GDM1 (cell line): ENCODE measurements around the gene RNF13.
"Not testable (repeated sequence)": the region's sequence is repeated elsewhere in the genome, so short reads cannot be mapped to it uniquely, and the experiment has no call there.

Source experiments
- DNase-seq: peaks from one replicate; lab custom pipeline; 2025; lab: John Stamatoyannopoulos, UW

RNF13 gene

GRCh38 chr3:149839896-149840295 lies 26.9 kb downstream of the RNF13 start:
- no peak for DNase-seq

DNA sequence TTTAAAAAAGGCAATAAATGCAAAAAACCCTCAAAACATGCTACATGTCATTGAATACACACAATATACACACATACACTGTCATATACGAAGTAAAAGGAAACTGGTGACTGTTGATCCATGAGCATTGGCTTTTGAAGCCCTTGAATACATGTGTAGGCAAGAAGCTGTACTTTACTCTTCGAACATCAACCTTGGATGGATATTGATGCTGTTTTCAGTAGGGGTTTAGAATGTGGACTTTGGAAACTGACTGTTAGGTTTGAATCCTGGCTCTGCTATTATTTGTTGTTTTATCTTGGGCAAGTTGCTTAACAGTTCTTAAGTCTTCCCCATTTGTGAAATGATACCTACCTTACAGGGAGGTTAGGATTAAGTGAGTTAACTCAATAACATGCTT lies 30.5 kb downstream of the RNF13 start:
- DNase-seq: no peak

- DNase-seq: no peak
Observed at GRCh38 chr3:149844091-149844490, 31.1 kb downstream of the RNF13 start.

GRCh38 chr3:149845570-149846244 lies 32.7 kb downstream of the RNF13 start:
- no peak for DNase-seq

- no peak for DNase-seq
Observed at GRCh38 chr3:149848238-149848637, 35.2 kb downstream of the RNF13 start.

DNA sequence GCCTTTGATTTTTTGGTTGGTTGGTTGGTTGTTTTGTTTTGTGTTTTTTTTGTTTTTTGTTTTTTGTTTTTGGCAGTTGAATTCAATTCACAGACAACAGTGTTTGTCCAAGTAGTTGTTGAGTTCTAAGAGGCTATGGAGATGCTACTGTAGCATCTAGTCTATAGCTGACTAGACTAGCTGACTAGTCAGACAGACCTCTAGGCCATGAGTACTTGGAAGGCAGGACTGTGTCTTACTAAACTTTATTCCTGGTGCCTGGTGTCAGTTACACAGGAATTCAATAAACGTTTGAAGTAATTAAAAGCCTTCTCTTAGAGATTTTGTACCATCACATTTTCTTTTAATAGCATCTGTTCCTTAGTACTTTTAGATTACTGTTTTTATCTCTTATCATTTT lies 35.7 kb downstream of the RNF13 start:
- no peak for DNase-seq

DNA sequence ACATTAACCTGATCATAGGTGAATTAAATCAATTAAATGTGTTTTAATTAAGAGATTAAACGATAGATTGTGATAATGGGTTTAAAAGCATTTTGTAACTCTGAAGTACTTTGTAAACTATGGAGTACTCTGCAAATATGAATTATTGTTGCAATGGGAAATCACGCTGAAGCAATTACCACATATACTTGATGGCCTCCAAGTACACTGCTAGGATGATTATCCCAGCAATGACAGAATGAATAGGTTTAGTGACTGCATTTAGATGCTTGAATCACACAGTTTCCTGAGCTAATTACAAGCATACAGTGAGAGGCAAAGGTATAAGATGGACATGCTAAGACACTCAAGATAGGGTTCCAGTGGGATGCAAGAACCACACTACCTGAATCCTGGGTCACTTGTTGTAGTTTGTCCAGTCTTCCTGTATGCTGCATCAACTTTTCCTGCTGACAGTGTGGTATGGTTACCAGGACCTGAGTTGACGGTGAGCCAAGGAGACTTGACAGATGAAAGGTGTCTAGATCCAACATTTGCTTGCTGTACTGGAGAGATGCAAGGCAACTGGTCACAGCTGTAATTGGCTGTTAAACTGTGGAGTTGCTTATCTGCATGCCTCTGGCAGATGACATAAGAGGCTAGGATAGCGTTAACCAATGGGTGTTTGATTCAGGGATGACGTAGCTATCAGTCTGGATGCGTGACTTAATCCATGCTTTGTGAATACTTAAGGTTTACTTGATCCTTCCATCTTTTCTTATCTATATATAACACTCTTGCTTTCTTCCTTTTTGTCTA lies 38.0 kb downstream of the RNF13 start:
- no peak for DNase-seq

GRCh38 chr3:149858911-149859310 lies 45.9 kb downstream of the RNF13 start:
- no peak for DNase-seq

GRCh38 chr3:149860881-149861280 lies 47.9 kb downstream of the RNF13 start:
- no peak for DNase-seq

- no peak for DNase-seq
Observed at GRCh38 chr3:149867563-149867962, 54.5 kb downstream of the RNF13 start.

DNA sequence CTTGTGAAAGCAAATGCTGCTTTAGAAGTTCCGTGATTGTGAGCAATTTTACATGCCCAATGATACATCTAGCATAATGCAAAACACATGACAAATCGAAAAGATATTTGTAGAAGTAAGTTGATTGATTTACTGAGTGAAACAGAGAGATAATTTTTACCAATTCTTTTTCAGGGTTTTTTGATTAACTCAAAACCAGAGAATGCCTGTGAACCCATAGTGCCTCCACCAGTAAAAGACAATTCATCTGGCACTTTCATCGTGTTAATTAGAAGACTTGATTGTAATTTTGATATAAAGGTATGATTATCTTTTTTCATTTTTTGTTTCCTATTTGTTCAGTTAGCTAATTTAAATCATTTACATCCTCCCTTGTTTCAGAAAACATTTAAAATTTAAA lies 58.8 kb downstream of the RNF13 start:
- DNase-seq: no peak

- no peak for DNase-seq
Observed at GRCh38 chr3:149872589-149872988, 59.6 kb downstream of the RNF13 start.

DNA sequence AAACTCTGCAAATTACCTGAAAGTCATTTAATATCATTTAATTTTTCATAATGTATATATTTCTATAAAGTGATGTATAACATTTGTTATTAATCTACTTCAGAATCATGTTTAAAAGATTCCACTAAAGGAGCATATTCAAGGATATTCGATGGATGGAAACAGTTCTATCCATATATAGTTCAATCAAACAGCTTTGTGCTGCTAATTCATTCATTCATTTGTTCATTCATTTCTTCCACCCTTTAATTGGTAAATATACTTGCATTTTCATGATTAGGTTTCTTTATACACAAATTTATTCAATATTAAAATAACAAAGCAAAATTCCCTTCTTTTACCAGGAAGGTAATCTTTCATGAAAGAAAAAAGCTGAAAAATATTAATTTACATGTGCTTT lies 64.7 kb downstream of the RNF13 start:
- DNase-seq: no peak

- DNase-seq: peak; percentile 55
Observed at GRCh38 chr3:149879872-149880271, 66.9 kb downstream of the RNF13 start.

DNA sequence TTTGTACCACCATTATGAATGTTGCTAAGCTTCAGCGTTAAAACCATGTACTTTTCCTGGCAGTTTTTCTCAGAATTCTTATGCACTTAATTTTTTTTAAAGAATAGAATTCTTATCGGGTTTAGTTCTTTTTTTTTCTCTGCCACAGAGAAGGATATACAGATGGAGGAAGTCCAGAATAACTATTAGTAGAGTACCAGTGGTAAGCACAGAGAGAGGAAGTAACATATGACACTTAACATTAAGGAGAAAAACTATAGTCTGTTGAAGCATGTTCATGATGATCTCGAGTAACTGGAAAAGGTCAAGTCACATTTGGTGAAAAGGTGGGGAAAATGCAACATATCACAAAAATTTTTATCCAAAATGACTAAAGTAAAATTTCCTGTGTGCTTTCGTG lies 68.9 kb downstream of the RNF13 start:
- no peak for DNase-seq

- no peak for DNase-seq
Observed at GRCh38 chr3:149883134-149883533, 70.1 kb downstream of the RNF13 start.

DNA sequence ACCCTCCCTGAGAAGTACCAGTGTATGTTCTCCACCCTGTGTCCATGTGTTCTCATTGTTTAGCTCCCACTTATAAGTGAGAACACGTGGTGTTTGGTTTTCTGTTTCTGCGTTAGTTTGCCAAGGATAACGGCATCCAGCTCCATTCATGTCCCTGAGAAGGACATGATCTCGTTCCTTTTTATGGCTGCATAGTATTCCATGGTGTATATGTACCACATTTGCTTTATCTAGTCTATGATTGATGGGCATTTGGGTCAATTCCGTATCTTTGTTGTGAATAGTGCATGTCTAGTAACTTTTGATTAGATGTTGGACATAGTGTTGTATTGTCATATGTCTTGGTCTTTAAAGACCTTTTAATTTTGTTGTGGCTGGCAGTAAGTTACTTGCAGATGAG lies 70.8 kb downstream of the RNF13 start:
- DNase-seq: not testable (repeated sequence)

DNA sequence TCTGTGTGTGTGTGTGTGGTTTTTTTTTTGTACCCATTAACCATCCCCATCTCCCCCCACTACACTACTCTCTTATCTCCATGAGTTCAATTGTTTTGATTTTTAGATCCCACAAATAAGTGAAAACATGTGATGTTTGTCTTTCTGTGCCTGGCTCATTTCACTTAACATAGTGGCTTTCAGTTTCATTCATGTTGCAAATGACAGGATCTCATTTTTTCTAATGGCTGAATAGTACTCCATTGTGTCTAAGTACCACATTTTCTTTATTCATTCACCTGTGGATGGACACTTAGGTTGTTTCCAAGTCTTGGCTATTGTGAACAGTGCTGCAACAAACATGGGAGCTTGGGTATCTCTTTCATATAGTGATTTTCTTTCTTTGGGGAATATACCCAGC lies 71.8 kb downstream of the RNF13 start:
- DNase-seq: not testable (repeated sequence)

DNA sequence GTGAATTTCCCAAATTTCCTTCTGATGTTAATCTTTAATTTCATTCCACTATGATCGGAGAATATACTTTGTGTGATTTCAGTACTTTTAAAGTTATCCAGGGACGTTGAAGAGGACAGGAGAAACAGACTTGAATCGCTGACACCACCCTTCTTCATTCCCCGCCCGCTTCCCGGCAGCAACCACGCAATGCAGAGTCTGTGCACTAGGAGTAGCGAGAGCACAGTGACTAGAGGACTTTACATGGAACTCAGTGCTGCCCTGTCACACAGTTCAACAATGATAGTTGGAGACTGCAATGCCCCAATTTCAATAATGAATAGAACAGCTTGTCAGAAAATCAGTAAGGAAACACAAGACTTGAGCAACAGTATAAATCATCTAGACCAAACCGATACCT lies 73.9 kb downstream of the RNF13 start:
- DNase-seq: no peak

- DNase-seq: no peak
Observed at GRCh38 chr3:149891621-149892020, 78.6 kb downstream of the RNF13 start.

DNA sequence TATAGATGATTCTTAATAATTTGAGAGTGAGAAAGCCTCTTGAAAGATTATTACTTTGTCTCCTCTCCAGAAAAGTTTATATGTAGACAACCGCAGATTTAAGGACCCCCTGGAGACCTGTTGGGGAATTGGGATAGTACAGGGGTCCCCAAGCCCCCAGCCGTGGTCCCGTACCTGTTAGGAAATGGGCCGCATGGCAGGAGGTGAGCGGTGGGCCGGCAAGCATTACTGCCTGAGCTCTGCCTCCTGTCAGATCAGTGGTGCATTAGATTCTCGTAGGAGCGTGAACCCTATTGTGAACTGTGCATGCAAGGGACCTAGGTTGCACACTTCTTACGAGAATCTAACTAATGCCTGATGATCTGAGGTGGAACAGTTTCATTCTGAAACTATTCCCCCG lies 79.4 kb downstream of the RNF13 start:
- DNase-seq: no peak

- DNase-seq: no peak
Observed at GRCh38 chr3:149894205-149894604, 81.2 kb downstream of the RNF13 start.

DNA sequence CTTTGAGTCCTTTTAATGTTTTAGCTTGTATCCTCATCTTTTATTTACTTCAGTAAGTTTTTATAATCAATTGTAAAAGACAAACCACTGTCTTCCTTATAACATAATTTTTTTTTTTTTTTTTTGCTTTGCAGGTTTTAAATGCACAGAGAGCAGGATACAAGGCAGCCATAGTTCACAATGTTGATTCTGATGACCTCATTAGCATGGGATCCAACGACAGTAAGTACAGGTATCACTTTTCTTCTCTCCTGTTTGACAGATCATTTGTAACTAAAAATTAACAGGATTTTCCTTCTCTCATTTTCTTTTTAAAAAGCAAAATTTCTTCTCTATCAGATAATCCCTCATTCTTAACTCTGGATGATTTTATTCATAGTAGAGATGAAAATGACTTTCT lies 82.3 kb downstream of the RNF13 start:
- no peak for DNase-seq

GRCh38 chr3:149895769-149896168 lies 82.8 kb downstream of the RNF13 start:
- DNase-seq: no peak
